ENCODE data around the gene NPHP4.

Gene NPHP4

DNA sequence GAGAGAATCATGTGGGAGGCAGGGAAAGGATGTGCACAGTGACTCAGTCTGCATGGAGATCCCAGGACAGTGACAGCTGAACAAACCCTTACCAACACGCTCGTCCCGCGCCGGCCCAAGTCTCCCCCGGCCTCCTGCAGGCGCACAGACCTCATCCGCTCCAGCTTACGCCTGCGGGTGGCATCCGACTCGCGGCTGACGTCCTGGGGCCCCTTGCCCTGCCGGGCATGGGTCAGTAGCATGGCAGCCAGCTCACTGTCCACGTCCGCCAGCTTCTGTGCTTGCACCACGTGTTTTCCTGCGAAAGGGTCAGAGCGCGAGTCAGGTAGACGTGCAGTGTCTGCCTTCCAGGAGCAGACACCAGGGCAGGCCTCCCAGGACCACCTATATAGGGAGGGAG is 115.2 kb downstream of the NPHP4 start:
- no peak for DNase-seq (ENCODE audit: low read depth)
- H3K4me3 ChIP-seq (ENCODE audit: low read depth, low read length) = no peak overlapping the region
- TF ChIP-seq, protein P1, sequence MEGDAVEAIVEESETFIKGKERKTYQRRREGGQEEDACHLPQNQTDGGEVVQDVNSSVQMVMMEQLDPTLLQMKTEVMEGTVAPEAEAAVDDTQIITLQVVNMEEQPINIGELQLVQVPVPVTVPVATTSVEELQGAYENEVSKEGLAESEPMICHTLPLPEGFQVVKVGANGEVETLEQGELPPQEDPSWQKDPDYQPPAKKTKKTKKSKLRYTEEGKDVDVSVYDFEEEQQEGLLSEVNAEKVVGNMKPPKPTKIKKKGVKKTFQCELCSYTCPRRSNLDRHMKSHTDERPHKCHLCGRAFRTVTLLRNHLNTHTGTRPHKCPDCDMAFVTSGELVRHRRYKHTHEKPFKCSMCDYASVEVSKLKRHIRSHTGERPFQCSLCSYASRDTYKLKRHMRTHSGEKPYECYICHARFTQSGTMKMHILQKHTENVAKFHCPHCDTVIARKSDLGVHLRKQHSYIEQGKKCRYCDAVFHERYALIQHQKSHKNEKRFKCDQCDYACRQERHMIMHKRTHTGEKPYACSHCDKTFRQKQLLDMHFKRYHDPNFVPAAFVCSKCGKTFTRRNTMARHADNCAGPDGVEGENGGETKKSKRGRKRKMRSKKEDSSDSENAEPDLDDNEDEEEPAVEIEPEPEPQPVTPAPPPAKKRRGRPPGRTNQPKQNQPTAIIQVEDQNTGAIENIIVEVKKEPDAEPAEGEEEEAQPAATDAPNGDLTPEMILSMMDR (conservative IDR thresholded peaks at IDR 0.05; ENCODE audit: low read depth, low read length) = no peak

DNA sequence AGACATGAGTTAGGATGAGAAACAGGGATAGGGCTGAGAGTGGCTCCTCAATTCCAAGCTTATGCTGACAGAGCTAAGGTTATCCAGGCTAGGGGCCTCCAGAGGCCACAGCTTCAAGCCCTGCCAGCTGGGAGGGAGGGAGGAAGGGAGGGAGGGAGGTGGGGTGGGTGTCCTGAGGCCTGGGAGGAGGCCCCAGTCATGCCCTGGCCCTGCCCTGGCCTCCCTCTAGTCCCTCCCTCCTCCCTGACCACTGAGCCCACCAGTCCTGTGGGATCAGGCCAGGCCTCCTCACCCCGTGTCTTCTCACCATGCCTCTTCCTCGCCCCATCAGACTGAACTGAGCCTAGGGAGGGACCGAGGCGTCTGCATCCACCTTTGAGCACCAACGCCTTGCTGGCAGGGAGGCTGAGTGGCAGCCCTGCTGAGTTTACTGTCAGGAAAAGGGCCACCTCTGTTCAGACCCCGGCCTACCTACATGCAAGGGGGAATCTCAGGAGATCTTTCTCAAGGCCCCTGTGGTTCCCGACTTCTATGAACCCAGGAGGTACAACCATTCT is 116.1 kb downstream of the NPHP4 start:
- H3K4me3 ChIP-seq (ENCODE audit: low read depth, low read length) = no peak overlapping the region
- DNase-seq (ENCODE audit: low read depth) = no peak
- TF ChIP-seq, protein P1 (conservative IDR thresholded peaks at IDR 0.05; ENCODE audit: low read depth, low read length) = no peak

DNA sequence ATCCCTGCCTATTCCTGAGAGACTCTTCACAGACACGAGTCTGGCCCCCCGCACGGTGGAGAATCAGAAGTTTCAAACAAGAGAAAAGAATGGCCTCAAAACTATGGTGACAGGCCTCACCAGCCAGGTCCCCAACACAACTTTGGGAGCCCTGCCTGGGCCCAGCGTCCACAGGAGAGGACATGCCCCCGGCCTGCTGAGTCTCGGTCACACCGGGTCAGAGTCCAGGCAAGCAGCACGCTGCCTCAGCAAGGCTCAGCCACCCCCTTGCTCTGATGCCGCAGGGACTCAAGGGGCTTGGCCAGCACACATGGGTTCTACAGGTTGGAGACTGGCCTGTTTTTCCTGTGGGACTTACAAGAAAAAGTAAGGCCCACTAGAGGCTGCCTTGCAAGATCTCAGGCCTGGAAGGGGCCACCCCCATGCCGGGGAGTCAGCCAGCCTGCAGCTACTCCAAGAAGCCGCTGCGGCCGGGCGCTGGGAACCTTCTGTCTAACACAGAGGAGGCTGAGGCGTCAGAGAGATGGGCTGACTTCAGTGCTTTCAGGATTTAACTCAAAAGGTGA is 116.8 kb downstream of the NPHP4 start:
- TF ChIP-seq, protein P1 (conservative IDR thresholded peaks at IDR 0.05; ENCODE audit: low read depth, low read length) = no peak
- no peak overlapping the region for H3K4me3 ChIP-seq (ENCODE audit: low read depth, low read length)
- DNase-seq (ENCODE audit: low read depth) = no peak

DNA sequence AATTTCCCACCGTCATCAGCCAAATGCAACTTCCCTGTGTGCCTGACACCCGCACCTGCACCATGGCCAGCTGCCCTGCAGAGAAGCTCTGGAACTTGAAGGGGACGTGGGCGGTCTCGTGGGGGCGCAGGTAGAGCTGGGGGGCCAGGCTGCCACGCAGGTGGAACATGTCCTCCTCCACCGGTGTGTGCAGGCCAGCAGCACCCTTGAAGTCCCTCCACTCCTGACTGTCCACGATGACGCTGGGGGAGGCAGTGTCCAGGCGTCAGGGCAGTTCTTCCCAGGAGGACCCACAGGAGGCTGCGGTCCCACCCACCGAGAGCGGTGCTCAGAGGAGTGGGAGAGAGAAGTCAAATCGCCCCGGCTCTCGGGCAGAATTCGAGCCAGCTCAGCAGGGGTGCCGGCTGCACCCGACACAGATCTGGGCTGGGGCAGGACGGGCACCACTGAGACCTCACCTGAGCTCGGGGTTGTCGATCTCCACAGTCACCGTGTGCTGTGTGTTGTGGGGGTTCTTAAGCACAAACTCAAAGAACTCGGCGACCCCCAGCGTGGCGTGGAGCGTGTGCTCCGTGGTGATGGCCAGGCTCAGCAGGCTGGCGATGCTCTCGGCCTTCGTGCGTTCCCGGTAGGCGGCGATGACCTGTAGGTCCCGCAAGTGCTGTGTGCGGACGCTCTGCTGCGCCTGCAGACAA is 117.7 kb downstream of the NPHP4 start:
- no peak overlapping the region for H3K4me3 ChIP-seq (ENCODE audit: low read depth, low read length)
- TF ChIP-seq, protein P1 (conservative IDR thresholded peaks at IDR 0.05; ENCODE audit: low read depth, low read length) = no peak
- DNase-seq (ENCODE audit: low read depth) = no peak

DNA sequence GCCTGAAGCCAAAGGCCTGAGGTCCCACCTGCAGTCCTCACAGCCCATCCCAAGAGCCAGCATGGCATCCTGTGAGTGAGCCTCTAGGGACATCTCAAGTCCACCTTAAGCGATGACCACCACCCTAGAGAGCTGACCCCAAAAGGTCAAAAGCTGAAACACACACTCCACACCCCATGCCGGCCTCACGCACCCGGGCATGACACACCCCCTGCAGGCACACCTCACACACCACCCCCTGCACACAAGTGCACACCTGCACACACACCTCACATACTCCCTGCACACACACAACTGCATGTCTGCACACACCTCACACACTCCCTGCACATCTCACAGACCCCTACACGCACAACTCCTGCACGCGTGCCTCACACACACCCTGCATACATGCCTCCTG is 118.7 kb downstream of the NPHP4 start:
- no peak overlapping the region for H3K4me3 ChIP-seq (ENCODE audit: low read depth, low read length)
- TF ChIP-seq, protein P1 (conservative IDR thresholded peaks at IDR 0.05; ENCODE audit: low read depth, low read length) = no peak
- DNase-seq (ENCODE audit: low read depth) = no peak

DNA sequence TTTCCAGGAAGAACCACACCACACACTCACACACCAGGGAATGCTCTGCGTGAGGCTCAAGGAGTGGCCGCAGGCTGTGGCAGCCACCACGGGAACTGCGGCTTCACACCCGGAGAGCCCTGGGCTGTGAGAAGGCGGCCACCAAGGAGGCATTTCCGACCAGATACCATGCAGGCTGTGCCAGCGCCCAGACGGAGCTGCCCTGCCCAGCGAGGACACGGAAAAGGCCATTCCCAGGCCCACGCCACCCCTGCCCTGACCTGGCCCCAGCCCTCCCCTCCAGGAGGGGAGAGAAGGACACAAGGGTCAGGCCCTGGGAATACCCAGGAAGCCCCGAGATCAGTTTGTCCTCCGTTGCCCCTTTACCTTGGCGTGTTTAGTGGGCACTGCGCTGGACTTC is 119.3 kb downstream of the NPHP4 start:
- no peak overlapping the region for H3K4me3 ChIP-seq (ENCODE audit: low read depth, low read length)
- DNase-seq (ENCODE audit: low read depth) = no peak
- TF ChIP-seq, protein P1 (conservative IDR thresholded peaks at IDR 0.05; ENCODE audit: low read depth, low read length) = no peak
